K562 (cell line): ENCODE results near the gene RPS27. TPM values are rescaled to one million over a fixed set of nuclear protein-coding genes. Genes with fewer than 3 reads are reported as not detected.

ENCODE experiments used
- ATAC-seq: fragments of 200-7000 bp; cut with Tn5 transposase; 3 replicates; pipeline ENCODE4 v1.9.1; 2020; ENCODE audit warnings: moderate library complexity
- BruUV-seq: library from RNA; stranded (reverse); fragments of 400-500 nt; replicated peaks from 2 replicates; lab custom pipeline; 2021; lab: Mats Ljungman, UMichigan
- CTCF ChIA-PET: fragments of 300-600 bp; formaldehyde crosslinking; extraction: SDS; loops from one replicate; lab custom pipeline; 2021; ENCODE audit warnings: low intra/inter-chr PET ratio; lab: Yijun Ruan, JAX
- POLR2A ChIA-PET: fragments of 300-600, 350-650 bp; sonication (Branson Sonifier 250); formaldehyde crosslinking; extraction: SDS; loops from one replicate; lab custom pipeline; 2021; ENCODE audit warnings: antibody characterized with exemption, inconsistent platforms; lab: Yijun Ruan, JAX
- DNase-seq, 4 experiments: peaks; one replicate each; pipeline versions ENCODE4 v3.0.0 to v3.0.0-alpha.2; 2011 to 2018; ENCODE audit warnings: low spot score in 3 of 4, mixed read lengths in 3 of 4; ENCODE audit errors: extremely low read depth in 1 of 4
- FAIRE-seq: peaks from 2 replicates; lab custom pipeline; 2011; peaks lifted over from hg19 to GRCh38; lab: Jason Lieb, UNC
- H2AFZ ChIP-seq: 2 replicates; pipeline ENCODE4 v1.6.0; 2011; ENCODE audit warnings: low read depth, low read length, control low read depth, inconsistent platforms
- H3K27ac ChIP-seq: fragments of 200-600 bp; 3 replicates; pipeline ENCODE4 v1.8.0; 2011; ENCODE audit warnings: low read depth, mild to moderate bottlenecking, control low read depth, inconsistent platforms, low read length, moderate library complexity, mixed read lengths; ENCODE audit errors: extremely low read depth
- H3K27me3 ChIP-seq, 2 experiments: fragments of 300-600 bp in 1 of 2; 2 replicates in 1 of 2; 3 replicates in 1 of 2; pipeline versions ENCODE4 v1.6.0 to v1.8.0; 2011; ENCODE audit warnings: inconsistent platforms in 2 of 2, low read length in 2 of 2, mild to moderate bottlenecking in 1 of 2, mixed read lengths in 1 of 2, moderate library complexity in 1 of 2; ENCODE audit not compliant: control insufficient read depth in 2 of 2, insufficient read depth in 2 of 2
- H3K36me3 ChIP-seq: fragments of 300-600 bp; 3 replicates; pipeline ENCODE4 v1.8.0; 2011; ENCODE audit warnings: mild to moderate bottlenecking, low read length, inconsistent platforms; ENCODE audit not compliant: control insufficient read depth, insufficient read depth
- H3K4me1 ChIP-seq, 2 experiments: fragments of 200-600 bp in 1 of 2; replicated peaks in 1 of 2; 2 replicates in 1 of 2; 3 replicates in 1 of 2; pipeline versions ENCODE4 v1.5.1 to v1.8.0; 2011; ENCODE audit warnings: inconsistent platforms in 2 of 2, low read length in 2 of 2, mild to moderate bottlenecking in 1 of 2, mixed read lengths in 1 of 2, moderate library complexity in 1 of 2; ENCODE audit not compliant: control insufficient read depth in 2 of 2, insufficient read depth in 2 of 2
- H3K4me2 ChIP-seq: 2 replicates; pipeline ENCODE4 v1.6.1; 2011; ENCODE audit warnings: low read length, control low read depth, inconsistent platforms, mixed read lengths; ENCODE audit not compliant: insufficient read depth
- H3K4me3 ChIP-seq: fragments of 200-600 bp; sonication (generic), shearing (Covaris generic); 2 replicates; pipeline ENCODE4 v1.5.1; 2016; ENCODE audit warnings: control low read depth, inconsistent platforms
- H3K79me2 ChIP-seq: fragments of 200-600 bp; 3 replicates; pipeline ENCODE4 v1.8.0; 2011; ENCODE audit warnings: low read length, inconsistent platforms; ENCODE audit not compliant: control insufficient read depth, insufficient read depth
- H3K9ac ChIP-seq, 2 experiments: 2 replicates each; pipeline versions ENCODE4 v1.6.0 to v1.6.1; 2011; ENCODE audit warnings: low read depth in 2 of 2, low read length in 2 of 2, control low read depth in 1 of 2, inconsistent platforms in 1 of 2, mild to moderate bottlenecking in 1 of 2, mixed read lengths in 1 of 2; ENCODE audit not compliant: insufficient read depth in 1 of 2
- H3K9me1 ChIP-seq: one replicate; pipeline ENCODE4 v1.6.0; 2011; ENCODE audit warnings: inconsistent platforms, mild to moderate bottlenecking, low read length, moderate library complexity; ENCODE audit not compliant: control insufficient read depth, insufficient read depth
- H3K9me3 ChIP-seq: replicated peaks from 2 replicates; pipeline ENCODE4 v1.5.1; 2011; ENCODE audit warnings: low read depth, low read length, inconsistent platforms; ENCODE audit not compliant: control insufficient read depth, insufficient read depth
- H4K20me1 ChIP-seq: replicated peaks from 2 replicates; pipeline ENCODE4 v1.6.1; 2011; ENCODE audit warnings: low read length, inconsistent platforms, mixed read lengths; ENCODE audit not compliant: control insufficient read depth, insufficient read depth
- CREB1 ChIP-seq, 2 experiments: sonication (generic) in 1 of 2; formaldehyde crosslinking in 1 of 2; IDR thresholded peaks; 2 replicates each; pipeline versions ENCODE4 v1.6.1 to v1.8.0; 2012 to 2022; ENCODE audit warnings: inconsistent platforms in 1 of 2, mild to moderate bottlenecking in 1 of 2, missing genetic modification reagents in 1 of 2, moderate library complexity in 1 of 2
- CXXC5 ChIP-seq: fragments of 250-450 bp; sonication (Bioruptor Pico); IDR thresholded peaks from 2 replicates; pipeline ENCODE4 v1.8.0; 2022; ENCODE audit warnings: inconsistent platforms, mild to moderate bottlenecking, moderate library complexity
- ETV1 ChIP-seq: fragments of 450-650 bp; conservative IDR thresholded peaks from 2 replicates; pipeline ENCODE4 v1.6.1; 2016; ENCODE audit warnings: missing genetic modification characterization, control low read depth, low read depth, missing compliant biosample characterization
- MCM7 ChIP-seq, 2 experiments: fragments of 450-650 bp; IDR thresholded peaks; 2 replicates each; pipeline ENCODE4 v1.6.1; 2016 to 2018
- NCOR1 ChIP-seq: fragments of 450-650 bp; IDR thresholded peaks from 2 replicates; pipeline ENCODE4 v1.6.1; 2016; ENCODE audit warnings: mild to moderate bottlenecking, moderate library complexity
- NR3C1 ChIP-seq: sonication (generic); formaldehyde crosslinking; IDR thresholded peaks from 2 replicates; pipeline ENCODE4 v1.8.1; 2022; ENCODE audit warnings: missing genetic modification reagents
- NRF1 ChIP-seq, 2 experiments: fragments of 450-650 bp; IDR thresholded peaks in 1 of 2; conservative IDR thresholded peaks in 1 of 2; 2 replicates each; pipeline ENCODE4 v1.6.1; 2014; ENCODE audit warnings: mild to moderate bottlenecking in 2 of 2
- NUFIP1 ChIP-seq: fragments of 450-650 bp; IDR thresholded peaks from 2 replicates; pipeline ENCODE4 v1.6.1; 2018; ENCODE audit not compliant: partially characterized antibody
- PRPF4 ChIP-seq: fragments of 200-400 bp; formaldehyde crosslinking; IDR thresholded peaks from one replicate; pipeline ENCODE4 v1.6.1; 2017; ENCODE audit warnings: low read length, low read depth, mild to moderate bottlenecking; ENCODE audit not compliant: insufficient read depth, poor library complexity, severe bottlenecking
- RBM22 ChIP-seq: fragments of 200-400 bp; formaldehyde crosslinking; IDR thresholded peaks from 2 replicates; pipeline ENCODE4 v1.6.1; 2018; ENCODE audit warnings: low read length, low read depth; ENCODE audit not compliant: poor library complexity, severe bottlenecking
- RFX7 ChIP-seq: fragments of 250-450 bp; sonication (Bioruptor Pico); IDR thresholded peaks from 2 replicates; pipeline ENCODE4 v1.5.1; 2021; ENCODE audit warnings: mild to moderate bottlenecking
- RHOXF2B ChIP-seq: fragments of 250-450 bp; sonication (Bioruptor Pico); conservative IDR thresholded peaks from 2 replicates; pipeline ENCODE4 v1.5.1; 2021
- RNF2 ChIP-seq: sonication (generic); IDR thresholded peaks from 2 replicates; pipeline ENCODE4 v1.6.1; 2016
- SIN3B ChIP-seq: fragments of 450-650 bp; IDR thresholded peaks from 2 replicates; pipeline ENCODE4 v1.6.1; 2017; ENCODE audit warnings: low read depth, mild to moderate bottlenecking, moderate library complexity
- SUPT5H ChIP-seq: fragments of 450-650 bp; IDR thresholded peaks from 2 replicates; pipeline ENCODE4 v1.6.1; 2016
- ZNF140 ChIP-seq: fragments of 250-450 bp; sonication (Bioruptor Pico); IDR thresholded peaks from 2 replicates; pipeline ENCODE4 v1.8.0; 2021; ENCODE audit warnings: moderate library complexity, mild to moderate bottlenecking, inconsistent platforms
- ZNF212 ChIP-seq: fragments of 450-650 bp; formaldehyde crosslinking; IDR thresholded peaks from 2 replicates; pipeline ENCODE4 v1.4.0; 2020; ENCODE audit warnings: mild to moderate bottlenecking
- ZNF316 ChIP-seq: fragments of 450-650 bp; IDR thresholded peaks from 2 replicates; pipeline ENCODE4 v1.6.1; 2016
- ZNF445 ChIP-seq: fragments of 250-450 bp; sonication (Bioruptor Pico); IDR thresholded peaks from 2 replicates; pipeline ENCODE4 v1.4.0; 2020; ENCODE audit warnings: low read depth, mild to moderate bottlenecking, moderate library complexity
- WGBS: fragments of 100-300 bp; shearing (Covaris generic); methylation state at CpG from one replicate; pipeline ENCODE4 v1.1.6; 2016; ENCODE audit warnings: low coverage, mixed read lengths; ENCODE audit not compliant: insufficient coverage; ENCODE audit errors: missing lambda C conversion rate; 5-methylcytosine and 5-hydroxymethylcytosine counted together
- in situ Hi-C: fragments of 300-500 bp; cut with MboI; formaldehyde crosslinking; loops from 4 replicates; pipeline ENCODE4 v1.15.0; 2018; ENCODE audit warnings: inconsistent platforms, mixed read lengths
- intact Hi-C: fragments of 100-400 bp; cut with micrococcal nuclease; formaldehyde crosslinking; loops from 2 replicates; pipeline ENCODE4 v1.14.2; 2022
- polyA plus RNA-seq, 8 experiments: library from polyadenylated mRNA; depleted of rRNA in 4 of 8; stranded (reverse) in 5 of 8; unstranded in 3 of 8; fragments of >200 nt; fragmentation: Nextera tagmentation in 2 of 8; fragmentation: Illumina TruSeq in 1 of 8; extraction: Ambion mirVana in 2 of 8; extraction: Trizol in 1 of 8; gene quantifications; 2 replicates each; pipeline versions ENCODE4 v1.2.1 to v1.2.3, GENCODE V29; 2011 to 2014; ENCODE audit warnings: inconsistent platforms in 1 of 8, missing spikeins in 1 of 8
- total RNA-seq, 7 experiments: library from RNA; depleted of rRNA in 6 of 7; stranded (reverse); fragments of >200 nt in 6 of 7; fragmentation: Illumina TruSeq in 2 of 7; extraction: Trizol in 2 of 7; gene quantifications; 2 replicates each; pipeline versions ENCODE4 v1.2.1 to v1.2.3, GENCODE V29; 2011 to 2021; ENCODE audit warnings: low replicate concordance in 1 of 7
- TF ChIP-seq, protein P1 (sequence below): IDR thresholded peaks from 3 replicates; pipeline ENCODE4 v1.6.1; 2011; ENCODE audit warnings: borderline replicate concordance, mild to moderate bottlenecking; ENCODE audit not compliant: insufficient read length, insufficient read depth
- TF ChIP-seq, protein P2 (sequence below): sonication (generic); formaldehyde crosslinking; IDR thresholded peaks from 2 replicates; pipeline ENCODE4 v1.8.0; 2023; ENCODE audit warnings: mild to moderate bottlenecking, missing genetic modification reagents

Gene RPS27
- total and polyA plus RNA-seq, 9 of the 15 experiments (the other 6 are each of a cell fraction or from before 2014, with no cell fraction given) = 2,091 to 9,377 (median 6,706) TPM

DNA sequence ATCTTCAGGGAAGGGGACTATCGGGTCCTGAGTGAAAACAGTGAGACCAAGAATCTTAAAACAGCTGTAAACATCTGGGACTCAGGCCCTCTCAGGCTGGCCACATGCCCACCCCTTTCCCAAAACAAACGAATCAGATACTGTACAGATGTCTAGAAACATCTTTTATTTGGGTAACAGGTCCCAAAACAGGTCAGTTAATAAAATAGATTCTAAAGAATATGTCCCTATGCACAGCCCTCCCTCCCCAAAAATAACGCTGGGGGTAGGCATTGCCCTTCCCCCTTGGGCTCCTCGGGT is 31.7 kb upstream of the RPS27 start:
- H3K9me3 ChIP-seq = no peaks in the 10 kb centered on the region
- in situ Hi-C loops (no loop called here), intact Hi-C loops (no loop called here)
- no peak for ATAC-seq
- DNase-seq = no peak
- ChIA-PET POLR2A (interaction anchor here (0.6 to 4.9 kb wide), 9 partner anchors 8 to 657 kb away, joined by 3 to 39 read pairs (median 8); partner anchors contain the start of genes CREB3L4, DENND4B, GATAD2B and RPS27), CTCF (no interaction called here)
- H2AFZ ChIP-seq = peak overlapping the region; percentile 64
- H3K4me3 ChIP-seq = peak overlapping the region; percentile 94
- peaks cover 29 to 30% of the 10 kb centered on the region in 2 experiments for H3K4me1 ChIP-seq
- no peaks in the 10 kb centered on the region for H3K27me3 ChIP-seq
- H3K9ac ChIP-seq = peak overlapping the region; percentile 45 to 80; a peak in 3 of 4 replicates
- H3K4me2 ChIP-seq = peak overlapping the region; percentile 82
- H3K9me1 ChIP-seq = no peaks in the 10 kb centered on the region
- BruUV-seq = no TSS peak
- peaks cover 35% of the 10 kb centered on the region; the same call in 2 of the 3 replicates for H3K36me3 ChIP-seq
- FAIRE-seq = no peak
- peak overlapping the region; percentile 55 for H3K27ac ChIP-seq
- 26% methylated on average over 4 of the region's 4 CpGs for WGBS
- H3K79me2 ChIP-seq = peaks cover 65% of the 10 kb centered on the region
- H4K20me1 ChIP-seq = peaks cover 9% of the 10 kb centered on the region; the same call in 1 of the 2 replicates
- no peak for TF ChIP-seq CREB1 (IDR thresholded peaks at IDR 0.05)
- TF ChIP-seq CREB1 (CRISPR knock-in tag; IDR thresholded peaks at IDR 0.05) = no peak
- no peak for TF ChIP-seq NCOR1
- TF ChIP-seq NUFIP1 = no peak
- no peak for TF ChIP-seq ZNF140
- no peak for TF ChIP-seq RNF2
- TF ChIP-seq ZNF445 (CRISPR knock-in tag) = no peak
- TF ChIP-seq RBM22 = no peak
- no peak for TF ChIP-seq RHOXF2B (CRISPR knock-in tag)
- TF ChIP-seq ETV1 = no peak
- TF ChIP-seq, protein P1, sequence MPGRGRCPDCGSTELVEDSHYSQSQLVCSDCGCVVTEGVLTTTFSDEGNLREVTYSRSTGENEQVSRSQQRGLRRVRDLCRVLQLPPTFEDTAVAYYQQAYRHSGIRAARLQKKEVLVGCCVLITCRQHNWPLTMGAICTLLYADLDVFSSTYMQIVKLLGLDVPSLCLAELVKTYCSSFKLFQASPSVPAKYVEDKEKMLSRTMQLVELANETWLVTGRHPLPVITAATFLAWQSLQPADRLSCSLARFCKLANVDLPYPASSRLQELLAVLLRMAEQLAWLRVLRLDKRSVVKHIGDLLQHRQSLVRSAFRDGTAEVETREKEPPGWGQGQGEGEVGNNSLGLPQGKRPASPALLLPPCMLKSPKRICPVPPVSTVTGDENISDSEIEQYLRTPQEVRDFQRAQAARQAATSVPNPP = no peak
- no peak for TF ChIP-seq SUPT5H
- no peak for TF ChIP-seq PRPF4
- TF ChIP-seq NRF1 (conservative IDR thresholded peaks at IDR 0.05 in 1 of 2, IDR thresholded peaks at IDR 0.05 in 1 of 2) = no peak
- no peak for TF ChIP-seq MCM7 (IDR thresholded peaks at IDR 0.05)
- no peak for TF ChIP-seq ZNF212 (CRISPR knock-in tag)
- no peak for TF ChIP-seq SIN3B
- no peak for TF ChIP-seq NR3C1 (CRISPR knock-in tag)
- TF ChIP-seq, protein P2, sequence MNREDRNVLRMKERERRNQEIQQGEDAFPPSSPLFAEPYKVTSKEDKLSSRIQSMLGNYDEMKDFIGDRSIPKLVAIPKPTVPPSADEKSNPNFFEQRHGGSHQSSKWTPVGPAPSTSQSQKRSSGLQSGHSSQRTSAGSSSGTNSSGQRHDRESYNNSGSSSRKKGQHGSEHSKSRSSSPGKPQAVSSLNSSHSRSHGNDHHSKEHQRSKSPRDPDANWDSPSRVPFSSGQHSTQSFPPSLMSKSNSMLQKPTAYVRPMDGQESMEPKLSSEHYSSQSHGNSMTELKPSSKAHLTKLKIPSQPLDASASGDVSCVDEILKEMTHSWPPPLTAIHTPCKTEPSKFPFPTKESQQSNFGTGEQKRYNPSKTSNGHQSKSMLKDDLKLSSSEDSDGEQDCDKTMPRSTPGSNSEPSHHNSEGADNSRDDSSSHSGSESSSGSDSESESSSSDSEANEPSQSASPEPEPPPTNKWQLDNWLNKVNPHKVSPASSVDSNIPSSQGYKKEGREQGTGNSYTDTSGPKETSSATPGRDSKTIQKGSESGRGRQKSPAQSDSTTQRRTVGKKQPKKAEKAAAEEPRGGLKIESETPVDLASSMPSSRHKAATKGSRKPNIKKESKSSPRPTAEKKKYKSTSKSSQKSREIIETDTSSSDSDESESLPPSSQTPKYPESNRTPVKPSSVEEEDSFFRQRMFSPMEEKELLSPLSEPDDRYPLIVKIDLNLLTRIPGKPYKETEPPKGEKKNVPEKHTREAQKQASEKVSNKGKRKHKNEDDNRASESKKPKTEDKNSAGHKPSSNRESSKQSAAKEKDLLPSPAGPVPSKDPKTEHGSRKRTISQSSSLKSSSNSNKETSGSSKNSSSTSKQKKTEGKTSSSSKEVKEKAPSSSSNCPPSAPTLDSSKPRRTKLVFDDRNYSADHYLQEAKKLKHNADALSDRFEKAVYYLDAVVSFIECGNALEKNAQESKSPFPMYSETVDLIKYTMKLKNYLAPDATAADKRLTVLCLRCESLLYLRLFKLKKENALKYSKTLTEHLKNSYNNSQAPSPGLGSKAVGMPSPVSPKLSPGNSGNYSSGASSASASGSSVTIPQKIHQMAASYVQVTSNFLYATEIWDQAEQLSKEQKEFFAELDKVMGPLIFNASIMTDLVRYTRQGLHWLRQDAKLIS (CRISPR knock-in tag) = 0 out of 2 replicates have a peak, but pooled peaks have one; percentile 1
- TF ChIP-seq CXXC5 (CRISPR knock-in tag) = no peak
- no peak for TF ChIP-seq RFX7
- no peak for TF ChIP-seq ZNF316
